ENCODE measurements around the gene MEF2A.

Gene MEF2A

GRCh38 chr15:99735868-99736267, 170.1 kb downstream of the MEF2A start:
- Histone ChIP-seq H3K4me3 (ENCODE audit: low read depth, low read length) (no peak overlapping the region), H3K4me1 (ENCODE audit: control insufficient read depth, insufficient read depth, low read length) (peaks cover 5% of the 10 kb centered on the region; the same call in 1 of the 2 replicates), H3K36me3 (ENCODE audit: control insufficient read depth in 2 of 2, insufficient read depth in 1 of 2, low read length in 2 of 2) (peaks cover 0 to 8% of the 10 kb centered on the region in 2 experiments; a peak in 1 of 3 replicates), H3K27ac (ENCODE audit: extremely low read depth, low read depth, low read length) (no peak overlapping the region), H3K9me3 (ENCODE audit: control insufficient read depth, insufficient read depth, low read depth, low read length) (no peaks in the 10 kb centered on the region)
- CTCF ChIA-PET: interaction anchor here (0.6 to 3.6 kb wide), 5 partner anchors 15 to 552 kb away, joined by 3 to 18 read pairs (median 3); no protein-coding TSS in a partner anchor
- POLR2A ChIA-PET: no interaction called here
- TF ChIP-seq ZNF280D (tag by site-specific recombination; IDR thresholded peaks at IDR 0.05) (no peak), ZNF48 (tag by site-specific recombination; IDR thresholded peaks at IDR 0.05) (no peak), ZNF777 (tag by site-specific recombination; IDR thresholded peaks at IDR 0.05; ENCODE audit: borderline replicate concordance) (no peak), ZNF121 (tag by site-specific recombination; IDR thresholded peaks at IDR 0.05) (no peak), SETDB1 (IDR thresholded peaks at IDR 0.05; ENCODE audit: insufficient read length, low read length) (no peak), ZBTB8A (tag by site-specific recombination; IDR thresholded peaks at IDR 0.05) (no peak), ZNF311 (tag by site-specific recombination; IDR thresholded peaks at IDR 0.05; ENCODE audit: borderline replicate concordance) (no peak), KLF7 (tag by site-specific recombination; IDR thresholded peaks at IDR 0.05; ENCODE audit: borderline replicate concordance) (no peak), ZNF785 (tag by site-specific recombination; IDR thresholded peaks at IDR 0.05) (no peak), ZNF473 (tag by site-specific recombination; IDR thresholded peaks at IDR 0.05) (no peak), REST (tag by site-specific recombination; IDR thresholded peaks at IDR 0.05) (no peak), ZNF391 (tag by site-specific recombination; IDR thresholded peaks at IDR 0.05; ENCODE audit: borderline replicate concordance, low read depth) (no peak)
- TF ChIP-seq, protein P1, sequence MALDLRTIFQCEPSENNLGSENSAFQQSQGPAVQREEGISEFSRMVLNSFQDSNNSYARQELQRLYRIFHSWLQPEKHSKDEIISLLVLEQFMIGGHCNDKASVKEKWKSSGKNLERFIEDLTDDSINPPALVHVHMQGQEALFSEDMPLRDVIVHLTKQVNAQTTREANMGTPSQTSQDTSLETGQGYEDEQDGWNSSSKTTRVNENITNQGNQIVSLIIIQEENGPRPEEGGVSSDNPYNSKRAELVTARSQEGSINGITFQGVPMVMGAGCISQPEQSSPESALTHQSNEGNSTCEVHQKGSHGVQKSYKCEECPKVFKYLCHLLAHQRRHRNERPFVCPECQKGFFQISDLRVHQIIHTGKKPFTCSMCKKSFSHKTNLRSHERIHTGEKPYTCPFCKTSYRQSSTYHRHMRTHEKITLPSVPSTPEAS (tag by site-specific recombination; IDR thresholded peaks at IDR 0.05): no peak
- TF ChIP-seq, protein P2, sequence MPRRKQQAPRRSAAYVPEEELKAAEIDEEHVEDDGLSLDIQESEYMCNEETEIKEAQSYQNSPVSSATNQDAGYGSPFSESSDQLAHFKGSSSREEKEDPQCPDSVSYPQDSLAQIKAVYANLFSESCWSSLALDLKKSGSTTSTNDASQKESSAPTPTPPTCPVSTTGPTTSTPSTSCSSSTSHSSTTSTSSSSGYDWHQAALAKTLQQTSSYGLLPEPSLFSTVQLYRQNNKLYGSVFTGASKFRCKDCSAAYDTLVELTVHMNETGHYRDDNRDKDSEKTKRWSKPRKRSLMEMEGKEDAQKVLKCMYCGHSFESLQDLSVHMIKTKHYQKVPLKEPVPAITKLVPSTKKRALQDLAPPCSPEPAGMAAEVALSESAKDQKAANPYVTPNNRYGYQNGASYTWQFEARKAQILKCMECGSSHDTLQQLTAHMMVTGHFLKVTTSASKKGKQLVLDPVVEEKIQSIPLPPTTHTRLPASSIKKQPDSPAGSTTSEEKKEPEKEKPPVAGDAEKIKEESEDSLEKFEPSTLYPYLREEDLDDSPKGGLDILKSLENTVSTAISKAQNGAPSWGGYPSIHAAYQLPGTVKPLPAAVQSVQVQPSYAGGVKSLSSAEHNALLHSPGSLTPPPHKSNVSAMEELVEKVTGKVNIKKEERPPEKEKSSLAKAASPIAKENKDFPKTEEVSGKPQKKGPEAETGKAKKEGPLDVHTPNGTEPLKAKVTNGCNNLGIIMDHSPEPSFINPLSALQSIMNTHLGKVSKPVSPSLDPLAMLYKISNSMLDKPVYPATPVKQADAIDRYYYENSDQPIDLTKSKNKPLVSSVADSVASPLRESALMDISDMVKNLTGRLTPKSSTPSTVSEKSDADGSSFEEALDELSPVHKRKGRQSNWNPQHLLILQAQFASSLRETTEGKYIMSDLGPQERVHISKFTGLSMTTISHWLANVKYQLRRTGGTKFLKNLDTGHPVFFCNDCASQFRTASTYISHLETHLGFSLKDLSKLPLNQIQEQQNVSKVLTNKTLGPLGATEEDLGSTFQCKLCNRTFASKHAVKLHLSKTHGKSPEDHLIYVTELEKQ (tag by site-specific recombination; IDR thresholded peaks at IDR 0.05; ENCODE audit: borderline replicate concordance): no peak
- TF ChIP-seq, protein P3, sequence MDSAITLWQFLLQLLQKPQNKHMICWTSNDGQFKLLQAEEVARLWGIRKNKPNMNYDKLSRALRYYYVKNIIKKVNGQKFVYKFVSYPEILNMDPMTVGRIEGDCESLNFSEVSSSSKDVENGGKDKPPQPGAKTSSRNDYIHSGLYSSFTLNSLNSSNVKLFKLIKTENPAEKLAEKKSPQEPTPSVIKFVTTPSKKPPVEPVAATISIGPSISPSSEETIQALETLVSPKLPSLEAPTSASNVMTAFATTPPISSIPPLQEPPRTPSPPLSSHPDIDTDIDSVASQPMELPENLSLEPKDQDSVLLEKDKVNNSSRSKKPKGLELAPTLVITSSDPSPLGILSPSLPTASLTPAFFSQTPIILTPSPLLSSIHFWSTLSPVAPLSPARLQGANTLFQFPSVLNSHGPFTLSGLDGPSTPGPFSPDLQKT (IDR thresholded peaks at IDR 0.05; ENCODE audit: borderline replicate concordance, low read depth, low read length): no peak
- TF ChIP-seq, protein P4, sequence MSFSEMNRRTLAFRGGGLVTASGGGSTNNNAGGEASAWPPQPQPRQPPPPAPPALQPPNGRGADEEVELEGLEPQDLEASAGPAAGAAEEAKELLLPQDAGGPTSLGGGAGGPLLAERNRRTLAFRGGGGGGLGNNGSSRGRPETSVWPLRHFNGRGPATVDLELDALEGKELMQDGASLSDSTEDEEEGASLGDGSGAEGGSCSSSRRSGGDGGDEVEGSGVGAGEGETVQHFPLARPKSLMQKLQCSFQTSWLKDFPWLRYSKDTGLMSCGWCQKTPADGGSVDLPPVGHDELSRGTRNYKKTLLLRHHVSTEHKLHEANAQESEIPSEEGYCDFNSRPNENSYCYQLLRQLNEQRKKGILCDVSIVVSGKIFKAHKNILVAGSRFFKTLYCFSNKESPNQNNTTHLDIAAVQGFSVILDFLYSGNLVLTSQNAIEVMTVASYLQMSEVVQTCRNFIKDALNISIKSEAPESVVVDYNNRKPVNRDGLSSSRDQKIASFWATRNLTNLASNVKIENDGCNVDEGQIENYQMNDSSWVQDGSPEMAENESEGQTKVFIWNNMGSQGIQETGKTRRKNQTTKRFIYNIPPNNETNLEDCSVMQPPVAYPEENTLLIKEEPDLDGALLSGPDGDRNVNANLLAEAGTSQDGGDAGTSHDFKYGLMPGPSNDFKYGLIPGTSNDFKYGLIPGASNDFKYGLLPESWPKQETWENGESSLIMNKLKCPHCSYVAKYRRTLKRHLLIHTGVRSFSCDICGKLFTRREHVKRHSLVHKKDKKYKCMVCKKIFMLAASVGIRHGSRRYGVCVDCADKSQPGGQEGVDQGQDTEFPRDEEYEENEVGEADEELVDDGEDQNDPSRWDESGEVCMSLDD (tag by site-specific recombination; IDR thresholded peaks at IDR 0.05): no peak

All from HEK293 (cell line).